HG02642 (cell line): ENCODE results near the gene HCN2.

Source experiments
- ATAC-seq: cut with Tn5 transposase; IDR thresholded peaks from one replicate; pipeline ENCODE4 v1.9.1; 2021; ENCODE audit warnings: mild to moderate bottlenecking; ENCODE audit not compliant: unreplicated experiment, poor library complexity

The HCN2 gene

DNA sequence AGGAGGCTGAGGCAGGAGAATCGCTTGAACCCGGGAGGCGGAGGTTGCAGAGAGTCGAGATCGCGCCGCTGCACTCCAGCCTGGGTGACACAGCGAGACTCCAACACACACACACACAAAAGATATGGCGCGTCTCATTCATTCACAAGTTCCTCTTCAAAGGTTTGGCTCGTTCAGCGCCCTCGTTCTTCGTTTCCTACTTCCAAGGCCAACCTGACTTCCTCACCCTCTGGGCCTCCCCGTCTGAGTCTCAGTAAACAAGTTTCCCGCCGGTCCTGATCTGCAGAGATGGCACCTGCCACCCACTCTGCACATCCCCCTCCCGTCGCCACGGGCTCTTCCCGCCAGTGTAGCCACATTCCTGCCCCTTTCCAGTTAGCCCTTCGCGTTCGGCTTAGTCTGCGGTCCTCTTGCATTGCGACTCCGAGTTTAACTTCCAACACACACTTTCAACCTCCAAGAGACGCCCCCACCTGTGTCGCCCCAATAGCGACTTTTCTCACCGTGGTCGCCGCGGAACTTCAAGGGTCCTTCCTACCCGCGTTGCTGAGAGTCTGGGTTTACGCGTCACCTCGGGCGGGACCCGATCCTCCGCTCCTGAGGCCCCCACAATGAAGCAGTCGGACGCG is 18.6 kb upstream of the HCN2 start:
- ATAC-seq = no peak

DNA sequence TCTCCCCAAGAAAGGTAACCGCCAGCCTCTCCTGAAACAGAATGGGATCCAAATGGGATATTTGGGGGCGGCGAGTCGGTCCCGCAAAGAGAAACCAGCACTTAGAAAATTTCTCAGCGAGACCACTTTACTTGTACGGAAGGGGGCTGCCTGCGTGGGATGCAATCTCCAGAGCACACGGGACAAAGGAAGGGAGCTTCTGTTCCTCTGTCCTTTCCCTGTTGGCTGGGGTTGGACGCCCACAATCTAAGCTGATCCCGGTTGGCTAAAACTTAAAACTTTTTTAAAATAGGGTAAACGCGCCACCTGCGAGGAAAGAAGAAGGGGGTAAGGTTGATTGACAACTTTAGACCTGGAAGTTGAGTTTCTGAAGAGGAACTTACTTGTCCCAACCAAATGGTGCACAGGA is 18.1 kb upstream of the HCN2 start:
- ATAC-seq = no peak

DNA sequence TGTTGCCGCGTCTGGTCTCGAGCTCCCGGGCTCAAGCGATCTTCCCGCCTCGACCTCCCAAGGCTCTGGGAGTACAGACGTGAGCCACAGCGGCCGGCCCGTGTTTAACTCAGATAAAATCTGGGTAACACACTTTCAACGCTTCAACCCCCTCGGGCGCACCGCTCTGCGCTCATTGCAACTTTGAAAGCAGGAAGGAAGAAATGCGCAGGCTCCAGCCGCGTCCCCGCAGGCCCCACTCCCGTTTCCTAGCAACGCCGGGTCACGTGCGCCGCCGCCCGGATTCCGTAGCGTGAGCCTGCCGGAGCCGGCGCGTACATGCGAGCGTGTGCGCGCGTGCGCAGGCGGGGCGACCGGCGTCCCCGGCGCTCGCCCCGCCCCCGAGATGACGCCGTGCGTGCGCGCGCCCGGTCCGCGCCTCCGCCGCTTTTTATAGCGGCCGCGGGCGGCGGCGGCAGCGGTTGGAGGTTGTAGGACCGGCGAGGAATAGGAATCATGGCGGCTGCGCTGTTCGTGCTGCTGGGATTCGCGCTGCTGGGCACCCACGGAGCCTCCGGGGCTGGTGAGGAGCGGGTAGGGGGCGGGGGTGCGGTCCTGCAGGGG is 17.4 kb upstream of the HCN2 start, which contains the start of gene BSG:
Gene BSG, plus strand, starts transcription at position 457 of the 603 bp plus-strand sequence. Its CDS starts 39 bp downstream, at position 496.
- ATAC-seq = peak; percentile 78

DNA sequence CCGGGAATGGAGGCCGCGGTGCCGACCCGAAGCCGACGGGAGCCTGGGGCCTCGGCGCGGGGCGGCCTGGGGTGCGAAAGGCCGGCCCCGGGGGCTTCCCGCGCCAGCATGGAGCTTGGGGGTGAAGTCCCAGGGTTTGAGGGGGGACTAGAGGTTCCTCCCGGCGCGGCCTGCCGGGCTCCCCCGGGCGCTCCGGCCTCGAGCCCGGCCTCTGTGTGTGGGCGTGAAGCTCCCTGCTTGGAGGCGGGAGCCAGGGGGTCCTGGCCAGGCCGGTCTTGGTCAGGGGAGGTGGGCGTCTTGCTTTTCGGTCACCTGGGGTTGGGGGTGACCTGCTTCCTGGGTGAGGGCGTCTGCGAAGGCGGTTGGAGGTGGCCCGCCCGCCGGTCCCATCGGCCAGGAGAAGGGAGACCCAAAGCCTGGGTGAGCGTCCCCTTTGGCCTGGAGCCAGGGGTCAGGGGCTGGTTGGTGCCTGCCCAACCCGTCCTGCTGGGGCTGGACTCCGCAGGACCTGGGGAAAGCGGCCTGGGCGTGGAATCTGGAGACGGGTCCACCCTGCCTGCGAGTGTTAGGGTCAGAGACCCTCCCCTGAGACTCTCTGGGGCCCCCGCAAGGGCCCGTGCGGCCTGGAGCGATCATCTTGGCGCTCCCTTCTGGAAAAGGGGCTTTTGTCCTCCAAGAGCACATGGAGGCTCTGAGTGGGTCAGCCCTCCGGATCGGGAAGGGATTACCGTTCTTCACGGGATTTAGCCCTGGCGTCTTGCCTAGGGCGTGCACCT is 16.8 kb upstream of the HCN2 start:
- ATAC-seq = peak; percentile 20

DNA sequence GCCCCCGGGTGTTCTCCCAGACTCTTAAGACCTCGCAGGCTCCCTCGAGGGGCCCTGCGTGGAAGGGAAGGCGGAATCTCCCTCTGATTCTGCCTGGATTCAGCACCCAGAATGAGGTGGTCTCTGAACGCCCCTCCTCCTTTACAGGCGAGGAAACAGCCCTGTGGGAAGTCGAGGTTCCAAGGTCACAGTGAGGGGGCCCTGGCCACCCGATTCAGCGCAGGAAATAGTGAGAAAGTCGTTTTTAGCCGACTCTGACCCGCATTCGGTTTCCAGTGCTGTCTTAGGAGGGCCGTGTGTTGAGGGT is 16.2 kb upstream of the HCN2 start:
- no peak for ATAC-seq

DNA sequence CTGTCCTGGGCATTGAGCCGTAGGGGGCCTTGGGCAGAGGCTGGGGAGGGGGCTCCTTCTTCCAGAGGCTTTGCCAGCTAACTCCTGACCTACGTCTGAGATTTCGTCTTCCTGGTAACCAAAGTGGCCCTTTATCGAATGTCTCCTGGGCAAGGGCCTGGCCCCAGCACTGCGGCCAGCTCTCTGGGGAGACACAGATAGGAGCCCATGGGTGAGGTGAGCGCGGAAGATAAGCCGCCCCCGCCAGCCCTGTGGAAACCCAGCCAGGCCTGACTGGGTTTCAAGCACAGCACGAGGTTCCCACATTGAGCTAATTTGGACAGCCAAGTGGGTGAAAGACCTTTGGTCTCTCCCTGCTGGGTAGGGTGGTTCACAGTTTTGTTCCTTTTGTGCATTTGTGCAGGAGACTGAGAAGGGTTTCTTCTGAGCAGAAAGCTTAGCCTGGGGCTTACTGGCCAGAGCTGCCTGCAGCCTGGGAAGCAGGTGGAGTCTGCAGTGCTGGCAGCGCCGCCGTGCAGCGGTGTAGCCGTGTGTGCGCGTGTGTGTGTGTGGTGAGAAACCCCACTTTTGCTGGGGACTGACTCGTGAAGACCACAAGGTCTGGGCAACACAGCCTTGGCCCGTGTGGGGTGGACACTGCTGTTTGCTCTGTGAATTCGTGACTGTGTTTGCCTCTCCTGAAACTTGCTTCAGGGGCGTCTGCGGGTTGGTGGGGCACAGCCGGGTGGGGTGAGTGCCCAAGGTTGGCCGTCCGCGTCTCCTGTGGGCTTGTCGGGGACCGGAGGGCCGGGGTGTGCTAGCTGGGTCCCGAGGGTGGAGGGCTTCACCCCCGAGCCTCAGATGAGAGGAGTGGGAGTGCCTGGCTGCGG is 14.8 kb upstream of the HCN2 start:
- no peak for ATAC-seq

DNA sequence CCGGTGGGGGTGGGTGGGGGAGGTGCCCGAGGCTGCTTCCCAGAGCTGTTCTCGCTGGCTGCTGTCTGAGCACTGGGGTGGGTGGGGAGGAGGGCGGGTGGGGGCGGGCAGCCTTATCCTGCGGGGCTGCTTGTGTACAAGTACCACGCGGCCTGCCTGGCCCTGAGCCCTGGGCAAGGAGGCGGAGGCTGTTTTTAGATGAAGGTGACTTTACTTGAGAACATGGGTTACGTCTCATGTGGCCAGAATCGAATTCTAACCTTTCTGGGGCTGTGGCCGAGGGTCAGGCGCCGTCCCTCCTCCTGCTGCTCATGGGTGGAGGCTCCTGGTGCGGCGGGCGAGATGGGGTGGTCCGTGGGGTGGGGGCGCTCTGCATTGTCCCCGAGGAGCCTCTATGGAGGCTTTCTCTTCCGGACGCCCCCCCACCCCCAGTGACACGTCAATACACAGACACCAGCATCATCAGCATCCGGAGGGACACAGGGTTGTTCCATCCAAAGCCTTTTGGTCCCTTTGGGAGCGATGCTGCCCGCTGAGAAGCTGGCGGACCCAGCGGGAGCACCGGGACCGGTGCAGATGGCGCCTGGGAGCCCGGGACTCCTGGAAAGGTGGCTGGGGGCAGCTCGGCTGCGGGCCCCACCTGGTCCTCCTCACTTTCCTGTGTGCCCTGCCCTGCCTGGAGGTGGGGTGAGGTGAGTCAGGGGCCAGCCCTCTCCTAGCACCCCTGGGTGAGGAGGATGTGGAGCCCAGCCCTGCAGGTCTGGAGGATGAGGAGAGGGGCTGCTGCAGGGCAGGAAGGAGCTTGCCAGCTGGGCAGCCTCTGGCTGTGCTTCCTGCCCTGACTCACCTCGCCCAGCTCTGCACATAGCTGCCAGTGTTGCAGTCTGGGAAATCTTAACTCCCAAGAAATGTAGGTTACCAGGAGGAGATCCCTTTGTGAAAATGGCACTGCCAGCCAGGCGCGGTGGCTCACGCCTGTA is 13.9 kb upstream of the HCN2 start:
- no peak for ATAC-seq

DNA sequence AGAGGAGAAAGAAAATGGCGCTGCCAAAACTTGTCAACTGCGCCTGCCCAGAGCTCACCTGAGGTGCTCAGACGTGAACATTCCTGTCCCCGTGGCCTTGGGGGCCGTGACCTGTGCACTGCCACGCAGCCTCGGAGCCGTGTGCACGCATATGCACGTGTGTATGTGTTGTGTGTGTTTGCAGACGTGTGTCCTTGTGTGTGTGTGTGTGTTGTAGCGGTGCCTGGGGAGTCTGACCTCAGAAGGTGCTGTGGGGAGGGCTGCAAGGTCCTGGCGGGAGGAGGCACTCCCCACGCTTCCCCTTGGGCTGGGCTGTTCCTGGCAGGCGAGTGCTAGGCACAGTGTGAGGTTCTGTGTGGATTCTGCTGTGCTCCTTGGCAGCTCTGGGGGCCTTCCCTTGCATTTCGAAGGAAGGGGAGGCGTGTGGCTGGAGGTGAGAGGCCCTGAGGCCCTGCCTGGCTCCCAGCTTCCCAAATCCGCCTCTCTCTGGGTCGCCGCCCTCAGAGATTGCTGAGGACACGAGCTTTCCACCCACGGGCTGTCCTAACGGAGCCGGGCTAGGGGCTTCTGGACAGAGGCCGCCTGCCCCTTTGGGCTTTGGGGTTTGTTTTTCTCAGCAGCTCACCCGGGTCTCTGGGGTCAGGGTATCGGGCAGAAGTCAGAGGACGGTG is 12.8 kb upstream of the HCN2 start:
- no peak for ATAC-seq

DNA sequence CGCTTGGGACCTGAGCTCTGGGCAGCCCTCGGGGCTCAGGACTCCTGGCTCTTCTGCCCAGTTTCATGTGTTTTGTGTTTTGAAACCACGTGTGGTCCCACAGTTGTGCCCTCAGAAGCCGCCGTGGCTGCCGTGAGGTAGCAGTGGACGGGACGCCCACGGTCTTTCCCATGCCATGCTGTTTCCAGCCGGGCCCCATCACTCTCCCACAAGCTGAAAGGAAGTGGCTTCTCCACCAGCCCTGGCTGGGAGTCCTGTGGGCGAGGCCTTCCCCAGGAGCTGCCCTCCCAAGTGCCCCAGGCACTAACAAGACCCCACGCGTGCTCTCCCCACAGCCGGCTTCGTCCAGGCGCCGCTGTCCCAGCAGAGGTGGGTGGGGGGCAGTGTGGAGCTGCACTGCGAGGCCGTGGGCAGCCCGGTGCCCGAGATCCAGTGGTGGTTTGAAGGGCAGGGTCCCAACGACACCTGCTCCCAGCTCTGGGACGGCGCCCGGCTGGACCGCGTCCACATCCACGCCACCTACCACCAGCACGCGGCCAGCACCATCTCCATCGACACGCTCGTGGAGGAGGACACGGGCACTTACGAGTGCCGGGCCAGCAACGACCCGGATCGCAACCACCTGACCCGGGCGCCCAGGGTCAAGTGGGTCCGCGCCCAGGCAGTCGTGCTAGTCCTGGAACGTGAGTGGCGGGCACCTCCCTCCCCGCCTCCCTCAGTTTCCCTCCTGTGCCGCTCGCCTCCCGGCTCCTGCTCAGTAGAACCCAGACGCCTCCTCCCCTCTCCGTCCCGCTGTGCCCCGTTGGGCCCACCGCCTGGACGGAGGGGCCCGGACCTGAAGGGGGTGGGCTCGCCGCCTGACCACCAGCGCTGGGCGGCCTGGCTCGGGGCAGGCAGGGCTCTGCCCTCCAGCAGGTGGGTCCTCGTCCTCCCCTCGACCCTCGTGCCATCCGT is 12.0 kb upstream of the HCN2 start:
- ATAC-seq = no peak

DNA sequence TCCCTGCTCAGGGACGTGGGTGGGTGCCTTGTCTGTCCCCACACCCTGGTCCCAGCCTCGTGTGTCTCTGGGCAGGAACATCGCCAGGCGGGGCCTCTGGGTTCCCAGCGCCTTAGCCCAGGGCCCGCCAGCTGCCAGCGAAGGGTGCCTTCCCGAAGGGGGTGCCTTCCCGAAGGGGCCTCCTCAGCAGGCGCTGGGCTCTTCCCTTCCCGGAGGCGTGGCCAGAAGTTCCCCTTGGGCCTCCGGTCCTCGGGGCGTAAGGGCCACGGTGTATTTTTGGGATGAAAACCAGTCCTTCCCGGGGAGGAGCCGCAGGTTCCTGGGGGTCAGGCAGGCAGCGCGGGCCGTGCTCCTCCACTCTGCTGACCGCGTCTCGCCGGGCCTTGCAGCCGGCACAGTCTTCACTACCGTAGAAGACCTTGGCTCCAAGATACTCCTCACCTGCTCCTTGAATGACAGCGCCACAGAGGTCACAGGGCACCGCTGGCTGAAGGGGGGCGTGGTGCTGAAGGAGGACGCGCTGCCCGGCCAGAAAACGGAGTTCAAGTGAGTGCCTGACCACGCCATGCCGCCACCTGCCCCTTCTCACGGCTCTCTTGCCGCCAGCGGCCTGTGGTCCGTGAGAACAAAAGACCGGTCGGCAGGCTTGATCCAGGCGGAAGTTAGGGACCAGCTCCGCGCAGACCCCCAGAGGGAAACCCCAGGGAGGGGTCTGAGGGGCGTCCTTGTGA is 10.4 kb upstream of the HCN2 start:
- ATAC-seq = no peak

DNA sequence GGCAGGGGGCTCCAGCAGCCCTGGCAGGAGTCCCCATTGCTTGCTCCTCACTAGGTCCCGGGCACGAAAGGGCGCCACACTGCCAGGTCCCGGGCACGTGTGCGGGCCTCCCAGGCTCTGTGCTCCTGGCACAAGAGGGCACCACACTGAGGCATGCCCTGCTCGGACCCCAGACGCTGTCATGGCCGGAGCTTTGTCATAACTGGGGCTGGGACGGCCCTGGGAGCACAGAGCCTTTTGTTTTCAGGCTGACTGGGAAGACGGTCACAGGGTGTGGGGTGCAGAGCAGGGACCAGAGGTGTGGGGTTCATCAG is 9.9 kb upstream of the HCN2 start:
- ATAC-seq = no peak

DNA sequence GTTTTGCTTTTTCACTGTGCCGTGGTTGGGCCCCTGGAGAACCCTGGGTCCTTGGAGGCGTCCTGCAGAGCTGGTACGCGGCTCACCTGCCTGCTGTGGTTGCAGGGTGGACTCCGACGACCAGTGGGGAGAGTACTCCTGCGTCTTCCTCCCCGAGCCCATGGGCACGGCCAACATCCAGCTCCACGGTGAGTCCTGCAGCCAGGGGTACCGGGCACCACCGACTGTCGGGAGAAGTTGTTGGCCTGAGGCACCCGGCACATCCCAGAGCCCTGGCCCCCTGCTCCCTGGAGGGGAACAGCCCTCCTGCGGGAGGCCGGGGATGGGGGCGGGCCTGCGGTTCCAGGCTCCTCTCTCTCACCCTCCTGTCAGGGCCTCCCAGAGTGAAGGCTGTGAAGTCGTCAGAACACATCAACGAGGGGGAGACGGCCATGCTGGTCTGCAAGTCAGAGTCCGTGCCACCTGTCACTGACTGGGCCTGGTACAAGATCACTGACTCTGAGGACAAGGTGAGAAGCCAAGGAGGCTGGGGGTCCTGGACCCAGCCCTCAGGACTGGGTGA is 9.3 kb upstream of the HCN2 start:
- no peak for ATAC-seq

DNA sequence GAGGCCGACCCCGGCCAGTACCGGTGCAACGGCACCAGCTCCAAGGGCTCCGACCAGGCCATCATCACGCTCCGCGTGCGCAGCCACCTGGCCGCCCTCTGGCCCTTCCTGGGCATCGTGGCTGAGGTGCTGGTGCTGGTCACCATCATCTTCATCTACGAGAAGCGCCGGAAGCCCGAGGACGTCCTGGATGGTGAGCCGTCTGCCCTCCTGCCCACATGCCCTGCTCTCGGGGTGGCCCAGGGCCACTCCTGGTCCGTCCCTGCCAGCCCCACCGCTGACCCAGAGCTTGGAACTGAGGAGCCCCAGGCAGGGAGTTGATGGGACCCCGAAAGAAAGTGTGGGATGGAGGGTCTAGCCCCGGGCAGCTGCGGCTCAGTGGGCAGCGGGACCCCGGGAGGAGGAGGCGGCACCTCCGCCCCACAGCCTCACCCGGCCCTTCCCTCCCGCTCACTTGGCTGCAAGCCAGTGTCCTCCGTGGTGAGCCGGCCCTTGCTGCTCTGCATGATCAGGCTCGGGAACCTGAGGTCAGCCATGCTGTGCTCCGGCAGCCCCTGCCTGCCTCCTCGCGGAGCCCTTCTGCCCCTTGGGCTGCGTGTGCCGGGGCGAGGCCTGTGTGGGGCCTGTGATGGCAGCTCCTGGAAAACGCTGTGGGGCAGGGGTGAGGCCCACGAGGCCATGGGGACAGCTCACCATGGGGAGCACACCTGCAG is 8.1 kb upstream of the HCN2 start:
- ATAC-seq = no peak

DNA sequence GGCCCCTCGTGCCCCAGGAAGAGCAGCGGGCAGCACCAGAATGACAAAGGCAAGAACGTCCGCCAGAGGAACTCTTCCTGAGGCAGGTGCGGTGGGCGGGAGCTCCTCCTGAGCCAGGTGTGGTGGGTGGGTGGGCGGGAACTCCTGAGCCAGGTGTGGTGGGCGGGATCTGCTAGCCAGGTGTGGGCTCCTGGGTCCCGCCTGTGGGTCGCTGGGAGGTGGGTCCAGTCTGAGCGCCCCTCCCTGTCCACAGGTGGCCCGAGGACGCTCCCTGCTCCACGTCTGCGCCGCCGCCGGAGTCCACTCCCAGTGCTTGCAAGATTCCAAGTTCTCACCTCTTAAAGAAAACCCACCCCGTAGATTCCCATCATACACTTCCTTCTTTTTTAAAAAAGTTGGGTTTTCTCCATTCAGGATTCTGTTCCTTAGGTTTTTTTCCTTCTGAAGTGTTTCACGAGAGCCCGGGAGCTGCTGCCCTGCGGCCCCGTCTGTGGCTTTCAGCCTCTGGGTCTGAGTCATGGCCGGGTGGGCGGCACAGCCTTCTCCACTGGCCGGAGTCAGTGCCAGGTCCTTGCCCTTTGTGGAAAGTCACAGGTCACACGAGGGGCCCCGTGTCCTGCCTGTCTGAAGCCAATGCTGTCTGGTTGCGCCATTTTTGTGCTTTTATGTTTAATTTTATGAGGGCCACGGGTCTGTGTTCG is 7.0 kb upstream of the HCN2 start:
- no peak for ATAC-seq

DNA sequence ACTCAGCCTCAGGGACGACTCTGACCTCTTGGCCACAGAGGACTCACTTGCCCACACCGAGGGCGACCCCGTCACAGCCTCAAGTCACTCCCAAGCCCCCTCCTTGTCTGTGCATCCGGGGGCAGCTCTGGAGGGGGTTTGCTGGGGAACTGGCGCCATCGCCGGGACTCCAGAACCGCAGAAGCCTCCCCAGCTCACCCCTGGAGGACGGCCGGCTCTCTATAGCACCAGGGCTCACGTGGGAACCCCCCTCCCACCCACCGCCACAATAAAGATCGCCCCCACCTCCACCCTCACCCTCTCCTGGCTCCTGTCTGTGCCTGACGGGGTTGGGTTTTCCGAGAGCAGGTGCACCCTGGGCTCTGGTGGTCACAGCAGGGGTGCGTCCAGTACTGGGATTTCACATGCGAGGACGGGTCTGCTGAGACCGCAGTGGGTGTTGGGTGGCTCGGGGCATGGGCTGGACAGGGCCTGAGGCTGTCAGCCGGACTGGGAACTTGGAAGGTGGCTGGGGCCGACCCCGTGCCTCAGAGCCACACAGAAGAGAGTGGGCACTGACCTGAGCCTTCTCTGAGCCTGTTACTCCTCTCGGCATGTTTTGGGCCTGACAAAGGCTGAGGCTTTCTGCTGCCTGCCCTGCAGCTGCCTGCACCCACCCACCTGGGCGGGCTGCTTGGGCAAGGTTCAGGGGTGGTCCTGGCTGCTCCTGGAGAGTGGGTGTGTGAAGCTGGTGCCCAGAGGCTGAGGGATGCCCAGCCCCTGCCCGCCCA is 6.3 kb upstream of the HCN2 start:
- ATAC-seq = no peak

DNA sequence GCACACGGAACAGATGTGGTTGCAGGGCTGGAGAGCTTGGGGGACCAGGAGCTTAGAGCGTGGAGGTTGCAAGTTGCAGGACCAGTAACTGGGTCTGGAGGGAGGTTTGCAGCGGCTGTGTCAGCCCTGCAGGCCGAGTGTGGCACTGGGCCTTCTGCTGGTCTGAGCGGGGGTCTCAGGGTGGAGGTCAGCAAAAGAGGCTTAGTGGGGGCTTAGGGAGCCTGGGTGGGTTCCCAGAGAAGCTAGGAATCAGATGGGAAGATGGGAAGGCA is 5.8 kb upstream of the HCN2 start:
- ATAC-seq = no peak
